Activated CD4-positive, alpha-beta T cell treated with anti-CD3 and anti-CD28 coated beads, Interleukin-2, amount 10 ng/mL, durations not matched to agents 7 days and 5 days (primary cell): Measurements from ENCODE around the gene RTKN2. TPM values are rescaled to one million over a fixed set of nuclear protein-coding genes. Genes with fewer than 3 reads are reported as not detected.

ENCODE experiments used
- CTCF ChIA-PET: fragments of 350-600 bp; sonication (Branson Sonifier 250); formaldehyde crosslinking; loops from one replicate; lab custom pipeline; 2021; ENCODE audit warnings: antibody characterized with exemption; lab: Charles Lee
- POLR2A ChIA-PET: fragments of 350-600 bp; sonication (Branson Sonifier 250); formaldehyde crosslinking; loops from one replicate; lab custom pipeline; 2021; ENCODE audit warnings: antibody characterized with exemption; lab: Charles Lee
- DNase-seq: peaks from one replicate; pipeline ENCODE4 v3.0.0-alpha.2; 2020
- H3K27ac Mint-ChIP-seq: one replicate; pipeline ENCODE4 v1.8.0; 2021; ENCODE audit warnings: mild to moderate bottlenecking, moderate library complexity, mixed read lengths
- H3K27me3 Mint-ChIP-seq: one replicate; pipeline ENCODE4 v1.8.0; 2021; ENCODE audit warnings: mixed read lengths
- H3K36me3 Mint-ChIP-seq: one replicate; pipeline ENCODE4 v1.8.0; 2021; ENCODE audit warnings: low read depth, mixed read lengths
- H3K4me1 Mint-ChIP-seq: one replicate; pipeline ENCODE4 v1.8.0; 2021; ENCODE audit warnings: mixed read lengths
- H3K4me3 Mint-ChIP-seq: one replicate; pipeline ENCODE4 v1.8.0; 2021; ENCODE audit warnings: mild to moderate bottlenecking, moderate library complexity, mixed read lengths
- H3K9me3 Mint-ChIP-seq: one replicate; pipeline ENCODE4 v1.8.0; 2021; ENCODE audit warnings: mixed read lengths
- total RNA-seq, 2 experiments: library from RNA; stranded (reverse); gene quantifications; one replicate each; pipeline ENCODE4 v1.2.3, GENCODE V29; 2021

Gene RTKN2
- total RNA-seq, 2 experiments from 2014 or later = 8.5 to 8.8 TPM

GRCh38 chr10:62237506-62237905, 31.1 kb downstream of the RTKN2 start:
- CTCF ChIA-PET = interaction anchor here (1.8 kb wide), 1 partner anchor 8 kb away, joined by 5 read pairs; no protein-coding TSS in a partner anchor
- peaks cover 19% of the 10 kb centered on the region for H3K36me3 Mint-ChIP-seq
- no peaks in the 10 kb centered on the region for H3K27me3 Mint-ChIP-seq
- POLR2A ChIA-PET = no interaction called here
- no peak overlapping the region for H3K27ac Mint-ChIP-seq
- H3K4me1 Mint-ChIP-seq = peaks cover 40% of the 10 kb centered on the region
- H3K9me3 Mint-ChIP-seq = no peaks in the 10 kb centered on the region
- H3K4me3 Mint-ChIP-seq = no peak overlapping the region
- no peak for DNase-seq

GRCh38 chr10:62234077-62234605, 34.5 kb downstream of the RTKN2 start:
- POLR2A ChIA-PET = no interaction called here

GRCh38 chr10:62233356-62234076, 35.1 kb downstream of the RTKN2 start:
- H3K27ac Mint-ChIP-seq = peak overlapping the region; percentile 74
- POLR2A ChIA-PET = no interaction called here

More at GRCh38 chr10:62234077-62234605, 34.5 kb downstream of the RTKN2 start:
- H3K27ac Mint-ChIP-seq = peak overlapping the region; percentile 47
- H3K4me1 Mint-ChIP-seq = peaks cover 30% of the 10 kb centered on the region
- no peak for DNase-seq
- peaks cover 26% of the 10 kb centered on the region for H3K36me3 Mint-ChIP-seq
- no peaks in the 10 kb centered on the region for H3K27me3 Mint-ChIP-seq
- CTCF ChIA-PET = interaction anchor here (0.6 to 2.9 kb wide), 7 partner anchors 11 to 602 kb away, joined by 3 to 9 read pairs (median 3); no protein-coding TSS in a partner anchor
- no peaks in the 10 kb centered on the region for H3K9me3 Mint-ChIP-seq
- peak overlapping the region; percentile 30 for H3K4me3 Mint-ChIP-seq

GRCh38 chr10:62231805-62232204, 36.8 kb downstream of the RTKN2 start:
- POLR2A ChIA-PET = no interaction called here
- peaks cover 25% of the 10 kb centered on the region for H3K36me3 Mint-ChIP-seq
- peaks cover 26% of the 10 kb centered on the region for H3K4me1 Mint-ChIP-seq
- no peak for DNase-seq
- no peak overlapping the region for H3K4me3 Mint-ChIP-seq
- H3K27me3 Mint-ChIP-seq = no peaks in the 10 kb centered on the region
- no peak overlapping the region for H3K27ac Mint-ChIP-seq
- CTCF ChIA-PET = interaction anchor here (1.3 kb wide), 1 partner anchor 13 kb away, joined by 3 read pairs; no protein-coding TSS in a partner anchor
- H3K9me3 Mint-ChIP-seq = no peaks in the 10 kb centered on the region

More at GRCh38 chr10:62233356-62234076, 35.1 kb downstream of the RTKN2 start:
- DNase-seq = no peak
- peaks cover 26% of the 10 kb centered on the region for H3K4me1 Mint-ChIP-seq
- H3K36me3 Mint-ChIP-seq = peaks cover 26% of the 10 kb centered on the region
- peak overlapping the region; percentile 30 for H3K4me3 Mint-ChIP-seq
- CTCF ChIA-PET = interaction anchor here (0.6 to 2.9 kb wide), 6 partner anchors 11 to 601 kb away, joined by 3 to 9 read pairs (median 3); no protein-coding TSS in a partner anchor
- no peaks in the 10 kb centered on the region for H3K27me3 Mint-ChIP-seq
- H3K9me3 Mint-ChIP-seq = no peaks in the 10 kb centered on the region

DNA sequence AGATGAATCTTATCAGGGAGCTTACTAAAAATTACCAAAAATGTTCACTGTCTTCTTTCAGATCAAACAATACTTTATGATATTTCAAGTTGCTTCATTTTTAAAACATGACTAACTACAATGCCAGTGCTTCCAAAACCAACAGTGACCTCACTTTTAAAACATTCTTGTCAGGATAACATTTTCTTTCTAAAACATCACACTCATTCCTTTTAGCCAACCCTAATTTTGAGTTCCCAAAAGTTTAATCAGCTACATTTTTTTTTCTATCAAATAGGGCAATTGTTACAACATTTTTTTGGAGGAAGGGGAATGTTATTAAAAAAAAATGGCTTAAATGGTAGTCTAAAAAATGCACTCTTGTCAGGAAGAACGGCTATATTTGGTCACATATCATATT, 37.3 kb downstream of the RTKN2 start:
- CTCF ChIA-PET = interaction anchor here (1.3 kb wide), 1 partner anchor 14 kb away, joined by 3 read pairs; no protein-coding TSS in a partner anchor
- POLR2A ChIA-PET = no interaction called here
- H3K9me3 Mint-ChIP-seq = no peaks in the 10 kb centered on the region

DNA sequence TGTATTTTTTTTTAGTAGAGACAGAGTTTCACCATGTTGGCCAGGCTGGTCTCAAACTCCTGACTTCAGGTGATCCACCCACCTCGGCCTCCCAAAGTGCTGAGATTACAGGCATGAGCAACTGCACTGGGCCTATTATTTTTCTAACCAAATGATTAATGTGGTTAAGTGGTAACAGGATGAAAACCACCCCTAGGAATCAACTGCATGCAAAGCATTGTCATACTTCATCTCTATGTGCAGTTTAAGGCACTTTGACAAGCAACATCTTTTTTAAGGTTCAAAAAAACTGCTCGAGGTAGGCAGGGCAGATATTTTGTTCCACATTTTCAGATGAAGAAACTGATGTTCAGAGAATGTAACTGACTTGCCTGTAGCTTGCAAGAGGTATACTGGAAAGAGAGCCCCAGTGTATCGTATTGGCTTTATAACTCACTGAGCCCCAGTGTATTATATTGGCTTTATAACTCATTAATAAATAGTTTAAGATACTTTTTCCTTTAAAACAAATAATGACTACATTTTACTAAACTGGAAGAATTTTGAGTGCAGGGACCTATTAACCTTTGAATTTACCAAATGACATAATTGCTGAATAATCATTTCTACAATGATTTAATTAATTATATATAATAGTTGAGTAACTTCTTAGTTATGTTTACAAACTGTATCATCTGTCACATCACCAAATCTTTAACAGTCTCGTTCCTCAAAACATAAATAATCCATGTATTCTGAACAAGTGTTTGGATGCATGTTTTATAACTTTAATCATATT, 38.1 kb downstream of the RTKN2 start:
- H3K4me3 Mint-ChIP-seq = no peak overlapping the region
- H3K36me3 Mint-ChIP-seq = peaks cover 18% of the 10 kb centered on the region
- no peak overlapping the region for H3K27ac Mint-ChIP-seq
- H3K9me3 Mint-ChIP-seq = no peaks in the 10 kb centered on the region
- ChIA-PET POLR2A (no interaction called here), CTCF (interaction anchor here (0.7 to 1.3 kb wide), 3 partner anchors 13 to 47 kb away, joined by 3 read pairs; no protein-coding TSS in a partner anchor)
- DNase-seq = no peak
- peaks cover 17% of the 10 kb centered on the region for H3K4me1 Mint-ChIP-seq
- no peaks in the 10 kb centered on the region for H3K27me3 Mint-ChIP-seq

More for the DNA sequence above, 37.3 kb downstream of the RTKN2 start:
- Mint-ChIP-seq H3K4me3 (no peak overlapping the region), H3K36me3 (peaks cover 22% of the 10 kb centered on the region), H3K27ac (no peak overlapping the region), H3K4me1 (peaks cover 21% of the 10 kb centered on the region), H3K27me3 (no peaks in the 10 kb centered on the region)
- DNase-seq = no peak

DNA sequence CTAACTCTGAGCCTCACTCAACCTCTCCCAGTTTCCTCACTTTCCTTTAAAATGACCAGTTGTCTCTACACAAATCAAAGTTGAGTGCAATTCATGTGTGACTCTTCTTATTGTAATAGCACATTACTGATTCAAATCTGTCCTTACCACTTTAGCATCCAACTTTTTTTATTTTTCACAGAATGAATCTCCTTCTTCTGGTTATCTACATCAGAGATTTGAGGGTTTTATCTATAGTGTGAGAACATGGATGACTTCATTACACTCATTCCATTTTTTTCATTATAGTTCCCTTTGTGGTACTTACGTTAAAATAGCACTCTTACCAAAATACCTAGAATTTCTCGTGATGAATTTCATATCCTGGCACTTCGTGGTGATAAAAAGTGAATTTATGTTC, 43.3 kb downstream of the RTKN2 start:
- DNase-seq = no peak
- H3K4me1 Mint-ChIP-seq = peaks cover 3% of the 10 kb centered on the region
- ChIA-PET POLR2A (no interaction called here), CTCF (interaction anchor here (1.3 kb wide), 1 partner anchor 14 kb away, joined by 4 read pairs; no protein-coding TSS in a partner anchor)
- peaks cover 7% of the 10 kb centered on the region for H3K9me3 Mint-ChIP-seq
- H3K27ac Mint-ChIP-seq = no peak overlapping the region
- H3K4me3 Mint-ChIP-seq = no peak overlapping the region
- H3K36me3 Mint-ChIP-seq = peaks cover 25% of the 10 kb centered on the region
- H3K27me3 Mint-ChIP-seq = no peaks in the 10 kb centered on the region

DNA sequence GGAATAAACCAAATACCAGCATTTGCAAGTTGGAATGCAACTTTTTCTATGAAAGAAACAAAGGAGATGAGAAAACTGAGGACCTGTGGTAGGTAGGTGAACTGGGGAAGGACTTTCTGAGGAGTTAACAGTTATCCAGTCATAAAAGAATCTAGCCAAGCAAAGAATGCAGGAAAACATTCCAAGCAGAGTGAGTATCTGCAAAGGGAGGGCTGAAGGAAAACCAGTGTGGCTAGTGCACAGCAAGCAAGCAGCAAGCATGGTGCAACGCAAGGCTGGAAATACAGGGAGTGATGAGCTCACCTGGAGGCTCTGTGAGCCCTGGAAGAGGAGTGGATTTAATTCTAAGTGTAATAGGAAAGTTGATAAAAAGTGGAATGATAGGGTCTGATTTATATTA, 44.0 kb downstream of the RTKN2 start:
- H3K4me1 Mint-ChIP-seq = peaks cover 2% of the 10 kb centered on the region
- no peak overlapping the region for H3K4me3 Mint-ChIP-seq
- ChIA-PET CTCF (interaction anchor here (1.3 kb wide), 1 partner anchor 15 kb away, joined by 4 read pairs; no protein-coding TSS in a partner anchor), POLR2A (no interaction called here)
- no peak for DNase-seq
- H3K36me3 Mint-ChIP-seq = peaks cover 25% of the 10 kb centered on the region
- no peak overlapping the region for H3K27ac Mint-ChIP-seq
- H3K27me3 Mint-ChIP-seq = no peaks in the 10 kb centered on the region
- peaks cover 7% of the 10 kb centered on the region for H3K9me3 Mint-ChIP-seq

GRCh38 chr10:62217683-62218082, 51.0 kb downstream of the RTKN2 start:
- ChIA-PET CTCF (interaction anchor here (0.7 to 1.5 kb wide), 3 partner anchors 12 to 29 kb away, joined by 3 to 10 read pairs (median 3); no protein-coding TSS in a partner anchor), POLR2A (no interaction called here)
- no peak for DNase-seq
- H3K4me1 Mint-ChIP-seq = peaks cover 2% of the 10 kb centered on the region
- H3K27ac Mint-ChIP-seq = no peak overlapping the region
- no peaks in the 10 kb centered on the region for H3K9me3 Mint-ChIP-seq
- H3K36me3 Mint-ChIP-seq = peaks cover 16% of the 10 kb centered on the region
- H3K27me3 Mint-ChIP-seq = no peaks in the 10 kb centered on the region
- H3K4me3 Mint-ChIP-seq = no peak overlapping the region

DNA sequence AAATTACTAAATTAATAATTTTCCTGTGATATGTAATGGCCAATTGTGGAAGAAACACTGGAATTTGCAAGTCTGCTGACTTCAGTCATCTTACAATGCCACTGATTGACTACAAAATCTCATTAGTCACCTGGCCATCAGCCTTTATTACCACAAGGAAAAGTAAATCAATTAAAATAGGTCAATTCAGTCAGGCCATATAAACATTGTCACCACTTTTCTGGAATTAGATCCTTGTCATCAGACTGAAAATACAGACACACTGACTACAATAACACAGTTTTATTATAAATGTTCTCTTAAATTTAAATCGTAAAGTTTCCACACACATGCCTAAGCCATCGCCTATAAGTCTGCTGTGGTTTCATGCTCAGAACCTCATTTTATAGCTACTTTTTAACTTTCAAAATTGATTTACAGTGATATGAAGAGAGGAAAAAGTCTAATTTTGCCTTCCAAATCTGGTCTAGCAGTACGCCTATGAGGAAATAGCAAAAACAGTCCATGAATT, 54.2 kb downstream of the RTKN2 start:
- H3K9me3 Mint-ChIP-seq = no peaks in the 10 kb centered on the region
- no peak overlapping the region for H3K27ac Mint-ChIP-seq
- H3K36me3 Mint-ChIP-seq = peaks cover 13% of the 10 kb centered on the region
- POLR2A ChIA-PET = no interaction called here
- CTCF ChIA-PET = no interaction called here
- H3K4me3 Mint-ChIP-seq = no peak overlapping the region
- DNase-seq = no peak
- no peaks in the 10 kb centered on the region for H3K27me3 Mint-ChIP-seq
- peaks cover 2% of the 10 kb centered on the region for H3K4me1 Mint-ChIP-seq

GRCh38 chr10:62205750-62206399, 62.8 kb downstream of the RTKN2 start:
- peaks cover 5% of the 10 kb centered on the region for H3K4me1 Mint-ChIP-seq
- no peak overlapping the region for H3K4me3 Mint-ChIP-seq
- ChIA-PET CTCF (interaction anchor here (0.9 kb wide), 1 partner anchor 32 kb away, joined by 3 read pairs; no protein-coding TSS in a partner anchor), POLR2A (interaction anchor here (0.5 kb wide), 1 partner anchor 262 kb away, joined by 5 read pairs; no protein-coding TSS in a partner anchor)
- H3K27me3 Mint-ChIP-seq = no peaks in the 10 kb centered on the region
- DNase-seq = no peak
- H3K9me3 Mint-ChIP-seq = peaks cover 8% of the 10 kb centered on the region
- no peak overlapping the region for H3K27ac Mint-ChIP-seq
- peaks cover 22% of the 10 kb centered on the region for H3K36me3 Mint-ChIP-seq
